ENCODE data around the gene WARS2.

Gene WARS2

DNA sequence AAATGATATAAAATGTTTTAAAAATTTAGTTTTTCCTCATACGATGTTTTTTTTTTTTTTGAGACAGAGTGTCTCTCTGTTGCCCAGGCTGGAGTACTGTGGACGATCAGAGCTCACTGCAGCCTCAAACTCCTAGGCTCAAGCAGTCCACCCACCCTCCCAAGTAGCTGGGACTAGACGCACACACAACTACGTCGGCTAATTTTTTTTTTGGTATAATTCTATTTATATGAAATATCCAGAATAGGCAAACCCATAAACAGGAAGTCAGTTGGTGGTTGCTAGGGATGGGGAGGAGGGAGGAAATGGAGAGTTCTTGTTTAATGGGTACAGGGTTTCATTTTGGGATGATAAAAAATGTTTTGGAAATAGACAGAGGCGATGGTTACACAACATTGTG lies 56.5 kb downstream of the WARS2 start:
- no peak for DNase-seq (ENCODE audit: low read depth in 2 of 2)

- no peak for DNase-seq (ENCODE audit: low read depth in 2 of 2)
These were observed 57.0 kb downstream of the WARS2 start for GRCh38 chr1:119083479-119083878.

DNA sequence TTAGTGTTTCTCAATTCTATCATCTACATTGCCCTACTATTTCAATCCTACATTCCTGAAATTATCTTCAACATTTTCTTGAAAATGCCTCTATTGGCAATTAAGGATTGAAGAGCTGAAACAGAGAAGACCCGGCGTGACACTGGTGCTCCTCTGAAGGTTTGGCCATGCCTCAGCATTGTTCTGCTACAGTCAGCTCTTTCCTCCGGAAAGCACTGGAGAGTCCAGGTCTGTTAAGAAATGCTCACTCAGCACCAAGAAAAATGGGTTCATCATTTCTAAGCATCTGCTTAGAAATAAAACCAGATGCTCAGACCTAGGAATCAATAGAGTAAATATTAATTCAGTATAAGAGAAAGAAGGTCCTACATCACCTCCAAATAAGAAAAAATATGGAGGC lies 58.8 kb downstream of the WARS2 start:
- no peak for DNase-seq (ENCODE audit: low read depth in 2 of 2)

DNA sequence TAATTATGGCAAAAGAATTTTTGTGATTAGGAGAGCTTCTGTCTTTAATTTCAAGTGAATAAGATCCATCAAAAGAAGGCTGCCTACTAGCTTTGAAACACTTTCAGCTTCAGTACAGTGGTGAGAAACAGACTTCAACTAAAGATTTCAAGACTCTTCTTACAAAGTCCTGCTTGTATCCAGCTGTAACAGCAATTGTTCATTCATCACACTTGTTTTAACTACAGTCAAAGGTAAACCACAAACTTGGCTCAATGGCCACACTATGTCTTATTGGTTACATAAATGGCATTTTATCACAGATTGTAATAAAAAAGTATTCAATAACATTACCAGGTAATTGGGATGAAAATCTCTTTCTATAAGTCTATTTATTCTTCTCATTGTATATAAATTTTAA lies 59.2 kb downstream of the WARS2 start:
- no peak for DNase-seq (ENCODE audit: low read depth in 2 of 2)

DNA sequence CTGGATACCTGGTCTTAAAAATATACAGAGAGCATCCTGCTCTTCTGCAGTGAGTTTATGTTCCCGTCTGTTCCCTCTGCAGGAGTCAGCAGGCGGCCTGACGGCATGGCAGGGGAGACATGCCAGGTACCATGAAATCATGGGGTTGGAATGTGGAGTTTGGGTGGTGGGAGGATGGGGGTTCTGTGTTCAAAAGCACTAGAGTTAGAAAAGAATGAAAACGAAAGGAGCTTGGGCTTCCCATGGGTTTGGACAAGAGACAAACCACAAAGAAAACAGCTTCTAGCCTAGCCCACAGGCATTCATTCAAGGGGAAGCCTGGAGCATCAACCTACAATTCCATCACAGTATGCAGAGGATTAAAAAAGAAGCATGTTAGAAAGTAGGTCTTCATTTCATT lies 59.9 kb downstream of the WARS2 start:
- DNase-seq (ENCODE audit: low read depth in 2 of 2): no peak

DNA sequence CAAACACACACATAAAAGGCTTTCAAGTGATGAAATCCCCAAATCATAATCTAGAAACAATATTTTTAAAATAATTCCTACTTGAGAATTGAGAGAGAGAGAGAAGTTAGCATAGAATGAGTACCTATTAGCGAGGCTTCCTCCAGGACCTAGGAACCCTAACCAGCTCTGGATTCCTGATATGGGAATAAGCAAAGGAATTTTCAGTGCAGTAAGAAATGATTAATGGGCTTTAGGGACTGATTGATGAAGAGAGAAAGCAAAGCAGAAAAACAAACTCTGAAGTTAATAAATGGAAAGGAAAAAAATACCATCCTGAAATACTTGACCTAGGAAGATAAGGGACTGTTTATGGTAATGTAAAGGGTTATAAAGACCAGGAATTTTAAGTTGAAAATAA lies 60.6 kb downstream of the WARS2 start:
- DNase-seq (ENCODE audit: low read depth in 2 of 2): no peak

GRCh38 chr1:119075614-119076013 lies 64.8 kb downstream of the WARS2 start:
- DNase-seq (ENCODE audit: low read depth in 2 of 2): no peak

GRCh38 chr1:119071321-119071720 lies 69.1 kb downstream of the WARS2 start:
- DNase-seq (ENCODE audit: low read depth in 2 of 2): no peak

- no peak for DNase-seq (ENCODE audit: low read depth in 2 of 2)
These were observed 70.8 kb downstream of the WARS2 start for GRCh38 chr1:119069682-119070081.

DNA sequence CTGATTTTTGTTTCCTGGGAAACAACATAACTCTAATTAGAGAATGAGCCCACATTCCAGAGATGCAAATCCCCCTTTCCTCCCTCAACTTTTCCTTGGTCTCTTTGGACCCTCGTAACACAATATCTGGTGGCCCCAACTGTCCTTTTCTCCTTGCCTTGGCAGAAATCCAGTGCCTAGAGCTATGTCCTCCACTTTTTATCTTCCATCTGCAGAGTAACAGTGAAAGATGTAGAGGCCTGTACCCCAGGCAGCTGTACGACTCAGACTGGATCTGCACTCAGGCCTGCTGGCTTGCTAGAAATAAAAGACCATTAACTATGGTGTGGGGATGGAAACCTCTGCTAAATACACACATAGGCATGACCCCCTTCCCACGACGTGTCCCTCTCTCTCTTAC lies 72.0 kb downstream of the WARS2 start:
- DNase-seq (ENCODE audit: low read depth in 2 of 2): no peak

GRCh38 chr1:119061700-119062099 lies 78.8 kb downstream of the WARS2 start:
- DNase-seq (ENCODE audit: low read depth in 2 of 2): no peak

- DNase-seq (ENCODE audit: low read depth in 2 of 2): no peak
These were observed 84.9 kb downstream of the WARS2 start for GRCh38 chr1:119055568-119055967.

GRCh38 chr1:119053917-119054316 lies 86.5 kb downstream of the WARS2 start:
- DNase-seq (ENCODE audit: low read depth in 2 of 2): no peak

GRCh38 chr1:119052267-119052666 lies 88.2 kb downstream of the WARS2 start:
- no peak for DNase-seq (ENCODE audit: low read depth in 2 of 2)

DNA sequence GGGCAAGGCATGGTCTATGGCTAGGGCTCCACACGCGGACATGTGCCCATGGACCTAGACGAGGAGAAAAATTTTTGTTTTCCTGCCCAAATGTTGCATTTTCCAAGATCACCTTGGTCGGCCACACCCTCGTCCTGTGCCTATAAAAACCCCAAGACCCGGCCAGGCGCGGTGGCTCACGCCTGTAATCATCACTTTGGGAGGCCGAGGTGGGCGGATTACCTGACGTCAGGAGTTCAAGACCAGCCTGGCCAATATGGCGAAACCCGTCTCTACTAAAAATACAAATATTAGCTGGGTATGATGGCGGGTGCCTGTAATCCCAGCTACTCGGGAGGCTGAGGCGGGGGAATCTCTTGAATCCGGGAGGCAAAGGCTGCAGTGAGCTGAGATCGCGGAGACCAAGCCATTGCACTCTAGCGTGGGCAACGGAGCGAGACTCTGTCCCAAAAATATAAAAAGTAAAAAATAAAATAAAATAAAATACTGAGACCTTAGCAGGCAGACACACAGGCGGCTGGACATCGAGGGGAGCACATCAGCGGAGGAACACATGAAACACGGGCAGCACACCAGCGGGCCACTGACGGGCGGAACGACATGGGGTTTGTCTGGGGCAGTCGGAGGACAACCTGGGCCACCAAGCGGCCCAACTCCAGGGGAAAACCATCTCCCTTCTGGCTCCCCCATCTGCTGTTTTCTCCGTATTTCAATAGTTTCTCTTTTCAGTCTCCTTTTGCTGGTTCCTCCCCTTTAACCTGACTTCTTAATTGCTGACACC lies 91.6 kb downstream of the WARS2 start:
- no peak for DNase-seq (ENCODE audit: low read depth in 2 of 2)

- DNase-seq (ENCODE audit: low read depth in 2 of 2): no peak
These were observed 93.5 kb downstream of the WARS2 start for GRCh38 chr1:119046785-119047438.

DNA sequence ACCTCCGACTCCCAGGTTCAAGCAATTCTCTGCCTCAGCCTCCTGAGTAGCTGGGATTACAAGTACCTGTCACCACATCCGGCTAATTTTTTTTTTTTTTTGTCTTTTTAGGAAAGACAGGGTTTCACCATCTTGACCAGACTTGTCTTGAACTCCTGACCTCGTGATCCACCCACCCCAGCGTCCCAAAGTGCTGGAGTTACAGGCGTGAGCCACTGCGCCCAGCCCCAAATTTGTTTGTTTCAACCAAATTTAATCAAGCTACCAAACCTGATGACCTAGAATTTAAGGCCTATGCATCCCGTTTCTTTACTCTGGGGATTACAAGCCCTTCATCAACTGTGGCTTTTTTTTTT lies 94.0 kb downstream of the WARS2 start:
- no peak for DNase-seq (ENCODE audit: low read depth in 2 of 2)

- DNase-seq (ENCODE audit: low read depth in 2 of 2): no peak
These were observed 95.2 kb downstream of the WARS2 start for GRCh38 chr1:119045096-119045746.

GRCh38 chr1:119040906-119041305 lies 99.5 kb downstream of the WARS2 start:
- no peak for DNase-seq (ENCODE audit: low read depth in 2 of 2)

- DNase-seq (ENCODE audit: low read depth in 2 of 2): no peak
These were observed 100.0 kb downstream of the WARS2 start for GRCh38 chr1:119040489-119040888.

- no peak for DNase-seq (ENCODE audit: low read depth in 2 of 2)
These were observed 102.1 kb downstream of the WARS2 start for GRCh38 chr1:119038363-119038762.

DNA sequence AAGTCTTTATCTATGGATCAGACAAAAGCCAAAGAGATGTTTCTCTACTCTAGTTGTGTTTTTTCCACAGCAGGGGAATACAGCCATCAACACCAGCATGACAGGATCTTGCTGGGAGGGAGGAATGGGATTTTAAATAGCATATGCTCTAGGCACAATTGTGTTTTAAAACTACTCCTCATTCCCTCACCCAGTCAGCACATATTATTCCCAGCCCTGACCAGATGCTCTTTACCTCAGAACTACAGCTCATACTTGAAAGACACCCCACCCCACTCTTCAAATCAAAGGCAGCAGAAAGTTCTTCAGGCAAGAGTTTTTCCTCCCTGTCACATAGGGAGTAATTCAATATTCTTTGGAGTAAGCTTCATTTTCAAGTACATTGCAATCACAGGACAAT lies 106.1 kb downstream of the WARS2 start:
- no peak for DNase-seq (ENCODE audit: low read depth in 2 of 2)

DNA sequence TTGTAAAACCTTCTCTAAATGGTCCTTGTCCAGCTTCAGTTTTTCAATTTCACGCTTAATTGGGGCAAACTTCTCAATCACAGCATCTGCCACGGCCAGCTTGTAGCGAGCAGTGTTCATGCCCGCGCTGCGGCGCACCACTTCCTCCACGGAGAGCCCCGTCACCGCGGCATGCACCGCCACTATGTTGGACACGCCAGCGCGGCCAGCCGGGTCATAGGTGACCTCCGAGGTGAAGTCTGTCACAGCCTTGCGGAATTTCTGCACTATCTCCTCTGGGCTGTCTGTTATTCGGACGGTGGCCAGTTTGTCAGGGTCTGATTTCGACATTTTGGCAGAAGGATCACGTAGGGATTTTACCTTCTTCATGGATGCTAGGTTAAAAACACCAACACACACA lies 107.5 kb downstream of the WARS2 start:
- DNase-seq (ENCODE audit: low read depth in 2 of 2): no peak
